IPS-20b (cell line): ENCODE data around the gene CACNG6.

Experiments
- H3K27ac ChIP-seq: one replicate; pipeline ENCODE4 v1.5.1; 2013; ENCODE audit warnings: low read length
- H3K27me3 ChIP-seq: 2 replicates; pipeline ENCODE4 v1.6.1; 2013; ENCODE audit warnings: mild to moderate bottlenecking, low read length, inconsistent platforms; ENCODE audit not compliant: insufficient read depth
- H3K36me3 ChIP-seq: 2 replicates; pipeline ENCODE4 v1.6.1; 2013; ENCODE audit warnings: low read depth, mild to moderate bottlenecking, inconsistent platforms, low read length, moderate library complexity; ENCODE audit not compliant: insufficient read depth
- H3K4me1 ChIP-seq: 2 replicates; pipeline ENCODE4 v1.6.1; 2013; ENCODE audit warnings: mild to moderate bottlenecking, control low read depth, inconsistent platforms, low read length, moderate library complexity; ENCODE audit not compliant: insufficient read depth
- H3K4me3 ChIP-seq: 2 replicates; pipeline ENCODE4 v1.5.1; 2013; ENCODE audit warnings: mild to moderate bottlenecking, low read length, inconsistent platforms
- H3K9ac ChIP-seq: 2 replicates; pipeline ENCODE4 v1.6.1; 2013; ENCODE audit warnings: low read depth, mild to moderate bottlenecking, inconsistent platforms, low read length, moderate library complexity
- H3K9me3 ChIP-seq: 2 replicates; pipeline ENCODE4 v1.6.1; 2013; ENCODE audit warnings: mild to moderate bottlenecking, low read depth, low read length, inconsistent platforms; ENCODE audit not compliant: insufficient read depth

The CACNG6 gene

GRCh38 chr19:53957448-53958167, 33.8 kb upstream of the CACNG6 start:
- Histone ChIP-seq H3K4me1 (peaks cover 20% of the 10 kb centered on the region; the same call in 1 of the 2 replicates), H3K4me3 (peak overlapping the region; percentile 65), H3K9ac (peak overlapping the region; percentile 68; the same call in 1 of the 2 replicates), H3K36me3 (no peaks in the 10 kb centered on the region), H3K27ac (peak overlapping the region; percentile 43), H3K9me3 (no peaks in the 10 kb centered on the region), H3K27me3 (peaks cover 51% of the 10 kb centered on the region)

GRCh38 chr19:53958168-53958571, 33.3 kb upstream of the CACNG6 start:
- H3K27ac ChIP-seq: peak overlapping the region; percentile 43
- H3K9ac ChIP-seq: peak overlapping the region; percentile 68; the same call in 1 of the 2 replicates
- H3K9me3 ChIP-seq: no peaks in the 10 kb centered on the region
- peaks cover 54% of the 10 kb centered on the region for H3K27me3 ChIP-seq
- peaks cover 20% of the 10 kb centered on the region; the same call in 1 of the 2 replicates for H3K4me1 ChIP-seq
- H3K36me3 ChIP-seq: no peaks in the 10 kb centered on the region
- peak overlapping the region; percentile 70 for H3K4me3 ChIP-seq

- H3K27ac ChIP-seq: peak overlapping the region; percentile 80
- no peaks in the 10 kb centered on the region for H3K9me3 ChIP-seq
- peak overlapping the region; percentile 84 for H3K4me3 ChIP-seq
- peak overlapping the region; percentile 82; the same call in 1 of the 2 replicates for H3K9ac ChIP-seq
- peaks cover 63% of the 10 kb centered on the region for H3K27me3 ChIP-seq
- H3K4me1 ChIP-seq: peaks cover 20% of the 10 kb centered on the region; the same call in 1 of the 2 replicates
- peaks cover 2% of the 10 kb centered on the region; the same call in 1 of the 2 replicates for H3K36me3 ChIP-seq
Measured at GRCh38 chr19:53958823-53959757, 32.3 kb upstream of the CACNG6 start.

GRCh38 chr19:53960187-53960586, 31.2 kb upstream of the CACNG6 start:
- H3K27ac ChIP-seq: peak overlapping the region; percentile 80
- H3K36me3 ChIP-seq: peaks cover 13% of the 10 kb centered on the region; the same call in 1 of the 2 replicates
- peak overlapping the region; percentile 84 for H3K4me3 ChIP-seq
- H3K27me3 ChIP-seq: peaks cover 74% of the 10 kb centered on the region
- H3K9me3 ChIP-seq: no peaks in the 10 kb centered on the region
- peak overlapping the region; percentile 82; the same call in 1 of the 2 replicates for H3K9ac ChIP-seq
- H3K4me1 ChIP-seq: peaks cover 20% of the 10 kb centered on the region; the same call in 1 of the 2 replicates

- Histone ChIP-seq H3K4me3 (peak overlapping the region; percentile 84), H3K27me3 (peaks cover 78% of the 10 kb centered on the region), H3K27ac (no peak overlapping the region), H3K9me3 (no peaks in the 10 kb centered on the region), H3K36me3 (peaks cover 19% of the 10 kb centered on the region; the same call in 1 of the 2 replicates), H3K4me1 (peaks cover 20% of the 10 kb centered on the region; the same call in 1 of the 2 replicates), H3K9ac (peak overlapping the region; percentile 82; the same call in 1 of the 2 replicates)
Measured at GRCh38 chr19:53960886-53961285, 30.6 kb upstream of the CACNG6 start.

GRCh38 chr19:53961523-53962356, 29.7 kb upstream of the CACNG6 start:
- Histone ChIP-seq H3K9me3 (no peaks in the 10 kb centered on the region), H3K27me3 (peaks cover 78% of the 10 kb centered on the region), H3K9ac (peak overlapping the region; percentile 53; the same call in 1 of the 2 replicates), H3K27ac (no peak overlapping the region), H3K4me3 (peak overlapping the region; percentile 84), H3K36me3 (peaks cover 19% of the 10 kb centered on the region; the same call in 1 of the 2 replicates), H3K4me1 (peaks cover 14% of the 10 kb centered on the region; the same call in 1 of the 2 replicates)

GRCh38 chr19:53962887-53963431, 28.5 kb upstream of the CACNG6 start, which contains the start of gene CACNG8:
TSS of gene CACNG8 (plus strand) at chr19:53962937.
- peak within 1 kb of the TSS; percentile 84 for H3K4me3 ChIP-seq

GRCh38 chr19:53965091-53965490, 26.3 kb upstream of the CACNG6 start:
- Histone ChIP-seq H3K27me3 (peaks cover 52% of the 10 kb centered on the region), H3K36me3 (peaks cover 28% of the 10 kb centered on the region; the same call in 1 of the 2 replicates), H3K4me3 (no peak overlapping the region), H3K9ac (no peak overlapping the region), H3K4me1 (peaks cover 1% of the 10 kb centered on the region; the same call in 1 of the 2 replicates), H3K9me3 (no peaks in the 10 kb centered on the region), H3K27ac (no peak overlapping the region)

More at GRCh38 chr19:53962887-53963431, 28.5 kb upstream of the CACNG6 start, which contains the start of gene CACNG8:
- peaks cover 7% of the 10 kb centered on the region; the same call in 1 of the 2 replicates for H3K4me1 ChIP-seq
- H3K9ac ChIP-seq: peak within 1 kb of the TSS; percentile 53; the same call in 1 of the 2 replicates
- no peak within 1 kb of the TSS for H3K27ac ChIP-seq
- peaks cover 69% of the 10 kb centered on the region for H3K27me3 ChIP-seq
- H3K36me3 ChIP-seq: peaks cover 22% of the 10 kb centered on the region; the same call in 1 of the 2 replicates
- H3K9me3 ChIP-seq: no peaks in the 10 kb centered on the region

GRCh38 chr19:53966931-53967330, 24.5 kb upstream of the CACNG6 start:
- Histone ChIP-seq H3K9me3 (no peaks in the 10 kb centered on the region), H3K36me3 (peaks cover 28% of the 10 kb centered on the region; the same call in 1 of the 2 replicates)

GRCh38 chr19:53969366-53969765, 22.1 kb upstream of the CACNG6 start:
- no peak overlapping the region for H3K9ac ChIP-seq
- no peak overlapping the region for H3K4me3 ChIP-seq
- peaks cover 12% of the 10 kb centered on the region for H3K27me3 ChIP-seq
- no peak overlapping the region for H3K27ac ChIP-seq
- no peaks in the 10 kb centered on the region for H3K9me3 ChIP-seq
- no peaks in the 10 kb centered on the region for H3K4me1 ChIP-seq
- H3K36me3 ChIP-seq: peaks cover 35% of the 10 kb centered on the region; the same call in 1 of the 2 replicates

More at GRCh38 chr19:53966931-53967330, 24.5 kb upstream of the CACNG6 start:
- peaks cover 33% of the 10 kb centered on the region for H3K27me3 ChIP-seq
- no peak overlapping the region for H3K27ac ChIP-seq
- H3K9ac ChIP-seq: no peak overlapping the region
- H3K4me3 ChIP-seq: no peak overlapping the region
- no peaks in the 10 kb centered on the region for H3K4me1 ChIP-seq
